HT-29 (cell line): Measurements from ENCODE around the gene VEGFB. TPM values are rescaled to one million over a fixed set of nuclear protein-coding genes. Genes with fewer than 3 reads are reported as not detected.

Source experiments
- DNase-seq: peaks from one replicate; pipeline ENCODE4 v3.0.0-alpha.2; 2015; ENCODE audit warnings: low spot score
- total RNA-seq: library from RNA; depleted of rRNA; stranded (reverse); fragments of >200 nt; shearing (Covaris generic); gene quantifications from 2 replicates; pipeline ENCODE4 v1.2.3, GENCODE V29; 2014

Gene VEGFB
- total RNA-seq, 1 experiment from 2014 or later = 53.7 TPM

GRCh38 chr11:64246871-64247728 lies 12.7 kb downstream of the VEGFB start, which contains the start of gene PPP1R14B:
Gene PPP1R14B, minus strand, starts transcription at chr11:64246943. Its CDS starts 270 bp downstream, at chr11:64246673.
- peak; percentile 90 for DNase-seq

GRCh38 chr11:64247729-64248531 lies 13.5 kb downstream of the VEGFB start:
- DNase-seq = no peak

- no peak for DNase-seq
These were observed 14.2 kb downstream of the VEGFB start for GRCh38 chr11:64248578-64248977.

- DNase-seq = no peak
These were observed 14.7 kb downstream of the VEGFB start for GRCh38 chr11:64249038-64249437.

GRCh38 chr11:64249563-64250414 lies 15.4 kb downstream of the VEGFB start:
- DNase-seq = no peak

DNA sequence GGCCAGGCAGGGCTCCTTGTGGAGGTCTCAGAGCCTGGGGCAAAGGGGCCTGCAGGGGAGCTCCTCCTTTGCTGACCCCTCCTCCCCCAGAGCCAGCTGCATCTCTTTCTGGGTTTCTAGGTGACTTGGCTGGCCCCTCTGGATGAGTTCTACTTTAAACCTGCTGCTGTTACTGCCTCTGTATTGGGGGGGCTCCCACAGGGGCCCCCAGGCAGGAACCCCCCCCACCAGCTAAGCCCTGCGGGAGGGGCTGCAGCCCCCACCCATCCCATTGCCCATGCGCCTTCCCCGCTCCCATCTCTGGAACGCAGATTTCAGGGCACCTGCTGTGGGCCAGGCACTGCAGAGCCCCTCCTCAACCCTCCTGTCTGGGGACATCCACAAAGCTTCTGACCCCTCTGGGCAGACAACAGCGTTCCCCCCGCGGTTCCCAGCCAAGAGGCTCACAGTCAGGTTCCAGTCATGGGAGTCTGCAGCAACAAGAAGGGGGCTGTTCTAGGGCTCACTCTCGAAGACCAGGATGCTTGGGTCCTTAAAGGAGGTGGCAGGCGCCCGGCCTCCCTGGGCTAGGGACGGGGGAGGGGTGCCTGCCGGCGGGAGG lies 16.1 kb downstream of the VEGFB start:
- DNase-seq = peak; percentile 49

- DNase-seq = peak; percentile 76
These were observed 16.8 kb downstream of the VEGFB start, which contains the start of gene PLCB3 for GRCh38 chr11:64251016-64251752. Gene PLCB3, plus strand, starts transcription at chr11:64251530. Its CDS starts 120 bp downstream, at chr11:64251650.

GRCh38 chr11:64251753-64252002 lies 17.3 kb downstream of the VEGFB start:
- no peak for DNase-seq

GRCh38 chr11:64252003-64252872 lies 17.9 kb downstream of the VEGFB start:
- peak; percentile 79 for DNase-seq

DNA sequence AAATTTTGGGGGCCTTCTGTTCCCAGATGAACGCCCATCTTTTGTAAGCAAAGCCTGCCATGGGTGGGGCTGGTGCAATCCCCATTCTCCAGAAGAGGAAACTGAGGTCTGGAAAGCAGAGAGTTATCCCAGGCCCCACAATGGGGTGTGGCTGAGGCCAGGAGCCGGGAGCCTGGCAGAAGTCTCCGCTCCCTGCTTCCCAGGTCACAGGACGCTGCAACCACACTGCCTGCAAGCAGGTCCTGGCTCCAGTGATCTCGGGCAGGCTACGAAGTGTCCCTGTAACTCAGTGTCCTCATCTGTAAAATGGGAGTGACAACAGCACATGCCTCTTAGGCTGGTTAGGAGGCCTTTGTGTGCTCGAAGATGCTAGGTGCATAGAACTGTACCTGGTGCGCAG lies 18.7 kb downstream of the VEGFB start:
- no peak for DNase-seq

GRCh38 chr11:64253481-64253880 lies 19.1 kb downstream of the VEGFB start:
- no peak for DNase-seq

DNA sequence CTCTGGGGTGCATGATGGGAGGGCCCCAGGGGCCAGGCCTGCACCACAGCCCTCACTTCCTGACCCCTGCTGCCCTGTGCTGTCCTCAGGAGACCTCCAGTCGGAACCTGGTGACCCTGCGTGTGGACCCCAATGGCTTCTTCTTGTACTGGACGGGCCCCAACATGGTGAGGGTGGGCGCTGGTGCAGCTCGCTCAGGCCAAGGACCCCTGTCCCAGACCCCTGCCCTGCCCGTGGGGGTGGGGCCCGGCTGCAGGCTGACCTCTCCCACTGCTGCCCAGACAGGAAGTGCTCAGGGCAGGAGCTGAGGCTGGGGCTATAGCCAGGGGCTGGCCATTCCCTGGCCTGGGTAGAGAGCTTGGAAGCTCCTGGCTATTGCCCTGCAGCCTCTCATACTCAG lies 19.9 kb downstream of the VEGFB start:
- DNase-seq = no peak

DNA sequence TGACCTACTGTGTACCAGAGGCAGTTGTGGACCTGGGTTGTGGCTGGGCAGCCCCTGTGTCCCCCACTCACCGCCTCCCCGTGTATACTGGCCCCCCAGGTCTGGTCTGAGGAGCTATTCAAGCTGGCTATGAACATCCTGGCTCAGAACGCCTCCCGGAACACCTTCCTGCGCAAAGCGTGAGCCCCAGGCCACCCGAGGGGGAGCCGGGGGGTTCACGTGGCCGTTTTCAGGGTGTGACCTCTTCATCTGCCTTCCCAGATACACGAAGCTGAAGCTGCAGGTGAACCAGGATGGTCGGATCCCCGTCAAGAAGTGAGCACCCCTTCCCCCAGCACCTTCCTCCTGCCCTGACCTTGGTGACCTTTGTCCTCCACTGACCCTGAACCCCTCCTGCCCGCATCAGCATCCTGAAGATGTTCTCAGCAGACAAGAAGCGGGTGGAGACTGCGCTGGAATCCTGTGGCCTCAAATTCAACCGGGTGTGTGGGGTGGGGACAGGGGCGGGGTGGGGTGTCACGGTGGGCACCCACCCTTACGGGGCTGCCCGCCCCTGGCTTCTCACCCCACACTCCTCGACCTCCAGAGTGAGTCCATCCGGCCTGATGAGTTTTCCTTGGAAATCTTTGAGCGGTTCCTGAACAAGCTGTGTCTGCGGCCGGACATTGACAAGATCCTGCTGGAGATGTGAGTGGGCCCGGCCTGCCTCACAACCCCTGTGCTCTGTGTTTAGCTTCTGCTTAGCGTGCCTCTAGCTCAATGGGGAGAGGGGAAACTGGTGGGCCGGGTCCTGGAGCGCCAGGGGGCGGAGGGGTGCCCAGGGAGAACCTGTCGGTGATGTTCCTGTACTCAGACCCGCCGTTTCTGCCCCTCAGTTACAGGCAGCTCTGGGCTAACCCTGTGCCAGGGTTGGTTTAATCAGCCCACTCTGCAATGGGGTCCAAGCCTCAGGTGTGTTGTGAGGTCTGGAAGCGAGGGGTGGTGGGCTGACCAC lies 21.0 kb downstream of the VEGFB start:
- DNase-seq = no peak

DNA sequence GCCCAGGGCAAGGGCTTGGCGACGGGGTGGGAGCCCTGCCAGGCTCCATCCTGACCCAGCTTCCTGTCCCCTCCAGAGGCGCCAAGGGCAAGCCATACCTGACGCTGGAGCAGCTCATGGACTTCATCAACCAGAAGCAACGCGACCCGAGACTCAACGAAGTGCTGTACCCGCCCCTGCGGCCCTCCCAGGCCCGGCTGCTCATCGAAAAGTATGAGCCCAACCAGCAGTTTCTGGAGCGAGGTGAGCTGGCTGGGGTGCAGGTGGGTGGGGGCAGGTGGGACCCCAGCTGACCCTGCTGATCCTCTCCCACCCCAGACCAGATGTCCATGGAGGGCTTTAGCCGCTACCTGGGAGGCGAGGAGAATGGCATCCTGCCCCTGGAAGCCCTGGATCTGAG lies 21.9 kb downstream of the VEGFB start:
- DNase-seq = no peak

GRCh38 chr11:64258356-64258755 lies 24.0 kb downstream of the VEGFB start:
- DNase-seq = no peak

DNA sequence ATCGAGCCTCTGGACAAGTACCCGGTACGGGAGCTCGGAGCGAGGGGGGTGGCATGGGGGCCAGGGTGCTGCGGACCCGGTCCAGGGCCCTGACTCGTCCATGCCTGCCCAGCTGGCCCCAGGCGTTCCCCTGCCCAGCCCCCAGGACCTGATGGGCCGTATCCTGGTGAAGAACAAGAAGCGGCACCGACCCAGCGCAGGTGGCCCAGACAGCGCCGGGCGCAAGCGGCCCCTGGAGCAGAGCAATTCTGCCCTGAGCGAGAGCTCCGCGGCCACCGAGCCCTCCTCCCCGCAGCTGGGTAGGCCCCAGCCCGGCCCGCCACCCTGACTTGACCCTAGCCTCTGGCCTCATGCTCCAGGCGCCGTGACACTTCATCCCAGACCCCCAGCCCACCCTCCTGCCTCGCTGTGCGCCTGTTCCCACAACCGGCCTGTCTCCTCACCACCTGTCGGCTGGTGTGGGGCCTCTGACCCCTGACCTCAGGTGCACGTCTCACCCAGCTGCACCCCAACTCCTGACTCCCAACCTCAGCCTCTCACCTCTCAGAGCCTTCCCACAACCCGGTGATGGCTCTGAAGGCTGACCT lies 24.7 kb downstream of the VEGFB start:
- no peak for DNase-seq

DNA sequence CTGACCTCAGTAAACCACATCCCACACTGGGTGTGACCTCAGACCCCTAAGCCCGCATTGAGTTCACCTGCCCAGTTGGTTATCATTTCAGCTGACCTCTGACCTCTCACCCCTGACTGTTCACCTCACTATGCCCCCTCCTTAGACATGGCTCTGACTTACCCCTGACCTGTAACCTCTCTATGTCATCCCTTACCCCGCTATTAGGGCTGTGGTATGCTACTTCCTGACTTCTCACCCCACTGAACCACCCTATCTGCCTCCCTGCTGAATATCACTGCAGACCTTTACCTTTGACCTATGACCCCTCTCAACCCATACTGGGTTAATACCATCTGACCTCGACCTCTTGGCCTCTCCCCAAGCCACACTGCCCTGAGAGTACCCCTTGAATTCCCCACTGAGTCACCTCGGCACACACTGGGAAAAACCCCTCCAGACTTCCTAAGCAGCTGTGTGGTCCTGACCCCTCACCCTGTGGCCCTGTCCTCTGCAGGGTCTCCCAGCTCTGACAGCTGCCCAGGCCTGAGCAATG lies 25.2 kb downstream of the VEGFB start:
- no peak for DNase-seq
